PFSK-1 (cell line): ENCODE measurements around the gene GAD1.

Experiments
- SIN3A ChIP-seq: IDR thresholded peaks from 2 replicates; pipeline ENCODE4 v1.6.1; 2012; ENCODE audit warnings: mild to moderate bottlenecking, low read length, moderate library complexity, borderline replicate concordance; ENCODE audit not compliant: insufficient read depth
- TAF1 ChIP-seq: IDR thresholded peaks from 2 replicates; pipeline ENCODE4 v1.6.1; 2012; ENCODE audit warnings: low read length, control low read depth, borderline replicate concordance; ENCODE audit not compliant: insufficient read depth

DNA sequence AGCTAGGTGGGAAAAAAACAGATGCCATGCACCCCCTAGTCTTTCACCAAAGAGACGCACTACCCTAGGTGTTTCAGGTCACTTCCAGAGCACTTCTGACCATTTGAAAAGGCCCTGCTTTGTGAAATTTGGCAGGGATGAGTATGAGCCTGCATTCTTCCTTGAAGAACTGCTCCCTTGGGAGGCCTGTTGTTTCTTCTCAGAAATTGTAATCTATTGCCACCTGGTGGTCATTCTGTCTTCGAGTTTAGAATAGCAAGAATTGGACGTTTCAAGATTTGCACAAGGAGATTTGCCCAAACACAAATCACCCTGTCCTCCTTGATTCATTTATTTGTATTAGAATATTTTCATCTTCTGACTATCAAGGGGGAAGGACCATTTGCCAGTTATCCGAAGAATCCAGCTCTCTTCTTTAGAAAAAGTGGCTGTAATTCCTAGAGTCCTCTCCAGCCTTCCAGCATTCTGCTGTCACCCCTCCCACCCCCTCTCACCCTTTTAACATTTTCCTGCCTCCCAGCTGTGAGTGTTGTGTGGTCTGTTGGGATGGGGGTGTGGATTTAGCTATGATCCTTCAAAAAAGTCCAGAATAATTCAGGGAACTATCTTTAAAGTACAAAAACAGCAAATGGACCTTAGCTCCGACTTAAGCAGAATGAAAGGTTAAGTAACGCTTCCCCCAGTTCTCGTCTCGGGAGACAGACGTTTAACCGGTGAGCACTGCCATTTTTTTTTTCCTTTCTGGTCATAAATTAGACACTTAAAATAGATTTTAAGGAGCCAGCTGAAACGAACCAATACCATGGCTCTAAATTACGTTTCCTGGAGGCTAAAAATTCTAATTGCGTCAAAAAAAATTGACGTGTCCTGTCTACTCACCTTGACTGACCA lies 3.7 kb upstream of the GAD1 start:
- TF ChIP-seq SIN3A (no peak), TAF1 (no peak)
